PFSK-1 (cell line): Measurements from ENCODE around the gene RASAL3.

ENCODE experiments used
- FOXP2 ChIP-seq: optimal IDR thresholded peaks from 2 replicates; pipeline ENCODE3; 2011; ENCODE audit warnings: borderline replicate concordance, control low read depth, inconsistent platforms; ENCODE audit not compliant: insufficient read depth; ENCODE audit errors: extremely low read length, extremely low read depth
- POLR2AphosphoS5 ChIP-seq: IDR thresholded peaks from 2 replicates; pipeline ENCODE4 v1.6.1; 2012; ENCODE audit warnings: low read depth, mild to moderate bottlenecking, control low read depth, low read length, moderate library complexity
- SIN3A ChIP-seq: IDR thresholded peaks from 2 replicates; pipeline ENCODE4 v1.6.1; 2012; ENCODE audit warnings: mild to moderate bottlenecking, low read length, moderate library complexity, borderline replicate concordance; ENCODE audit not compliant: insufficient read depth
- TAF1 ChIP-seq: IDR thresholded peaks from 2 replicates; pipeline ENCODE4 v1.6.1; 2012; ENCODE audit warnings: low read length, control low read depth, borderline replicate concordance; ENCODE audit not compliant: insufficient read depth
- TF ChIP-seq, protein P1 (sequence below), 2 experiments: IDR thresholded peaks; 2 replicates each; pipeline versions ENCODE4 v1.6.1 to v1.8.0; 2011 to 2012; ENCODE audit warnings: low read depth in 2 of 2, low read length in 2 of 2, control low read depth in 1 of 2, inconsistent platforms in 1 of 2, mild to moderate bottlenecking in 1 of 2, moderate library complexity in 1 of 2; ENCODE audit not compliant: insufficient read depth in 1 of 2

RASAL3 gene

DNA sequence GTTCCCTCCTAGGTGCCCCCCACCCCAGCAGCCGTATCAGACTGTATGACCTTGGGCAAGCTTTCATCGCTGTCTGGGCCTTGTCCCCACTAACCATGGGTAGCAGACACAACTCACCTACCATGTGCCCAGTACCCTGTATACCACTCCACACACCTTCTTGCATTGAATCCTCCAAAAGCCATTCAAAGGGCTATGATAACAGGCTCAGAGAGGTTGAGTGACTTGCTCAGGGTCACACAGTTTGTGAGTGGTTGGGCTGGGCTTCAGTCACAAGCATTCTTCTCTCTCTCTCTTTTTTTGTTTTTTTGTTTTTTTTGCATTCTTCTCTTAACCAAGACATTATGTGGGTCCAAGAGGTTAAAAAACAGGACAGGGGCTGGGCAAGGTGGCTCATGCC, 2.6 kb downstream of the RASAL3 start:
- TF ChIP-seq, protein P1, sequence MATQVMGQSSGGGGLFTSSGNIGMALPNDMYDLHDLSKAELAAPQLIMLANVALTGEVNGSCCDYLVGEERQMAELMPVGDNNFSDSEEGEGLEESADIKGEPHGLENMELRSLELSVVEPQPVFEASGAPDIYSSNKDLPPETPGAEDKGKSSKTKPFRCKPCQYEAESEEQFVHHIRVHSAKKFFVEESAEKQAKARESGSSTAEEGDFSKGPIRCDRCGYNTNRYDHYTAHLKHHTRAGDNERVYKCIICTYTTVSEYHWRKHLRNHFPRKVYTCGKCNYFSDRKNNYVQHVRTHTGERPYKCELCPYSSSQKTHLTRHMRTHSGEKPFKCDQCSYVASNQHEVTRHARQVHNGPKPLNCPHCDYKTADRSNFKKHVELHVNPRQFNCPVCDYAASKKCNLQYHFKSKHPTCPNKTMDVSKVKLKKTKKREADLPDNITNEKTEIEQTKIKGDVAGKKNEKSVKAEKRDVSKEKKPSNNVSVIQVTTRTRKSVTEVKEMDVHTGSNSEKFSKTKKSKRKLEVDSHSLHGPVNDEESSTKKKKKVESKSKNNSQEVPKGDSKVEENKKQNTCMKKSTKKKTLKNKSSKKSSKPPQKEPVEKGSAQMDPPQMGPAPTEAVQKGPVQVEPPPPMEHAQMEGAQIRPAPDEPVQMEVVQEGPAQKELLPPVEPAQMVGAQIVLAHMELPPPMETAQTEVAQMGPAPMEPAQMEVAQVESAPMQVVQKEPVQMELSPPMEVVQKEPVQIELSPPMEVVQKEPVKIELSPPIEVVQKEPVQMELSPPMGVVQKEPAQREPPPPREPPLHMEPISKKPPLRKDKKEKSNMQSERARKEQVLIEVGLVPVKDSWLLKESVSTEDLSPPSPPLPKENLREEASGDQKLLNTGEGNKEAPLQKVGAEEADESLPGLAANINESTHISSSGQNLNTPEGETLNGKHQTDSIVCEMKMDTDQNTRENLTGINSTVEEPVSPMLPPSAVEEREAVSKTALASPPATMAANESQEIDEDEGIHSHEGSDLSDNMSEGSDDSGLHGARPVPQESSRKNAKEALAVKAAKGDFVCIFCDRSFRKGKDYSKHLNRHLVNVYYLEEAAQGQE (IDR thresholded peaks at IDR 0.05; ENCODE audit: insufficient read depth in 1 of 2, low read depth in 2 of 2, low read length in 2 of 2), result no peak
- no peak for TF ChIP-seq SIN3A
- TF ChIP-seq TAF1, result no peak
- no peak for TF ChIP-seq FOXP2
- TF ChIP-seq POLR2AphosphoS5, result no peak

DNA sequence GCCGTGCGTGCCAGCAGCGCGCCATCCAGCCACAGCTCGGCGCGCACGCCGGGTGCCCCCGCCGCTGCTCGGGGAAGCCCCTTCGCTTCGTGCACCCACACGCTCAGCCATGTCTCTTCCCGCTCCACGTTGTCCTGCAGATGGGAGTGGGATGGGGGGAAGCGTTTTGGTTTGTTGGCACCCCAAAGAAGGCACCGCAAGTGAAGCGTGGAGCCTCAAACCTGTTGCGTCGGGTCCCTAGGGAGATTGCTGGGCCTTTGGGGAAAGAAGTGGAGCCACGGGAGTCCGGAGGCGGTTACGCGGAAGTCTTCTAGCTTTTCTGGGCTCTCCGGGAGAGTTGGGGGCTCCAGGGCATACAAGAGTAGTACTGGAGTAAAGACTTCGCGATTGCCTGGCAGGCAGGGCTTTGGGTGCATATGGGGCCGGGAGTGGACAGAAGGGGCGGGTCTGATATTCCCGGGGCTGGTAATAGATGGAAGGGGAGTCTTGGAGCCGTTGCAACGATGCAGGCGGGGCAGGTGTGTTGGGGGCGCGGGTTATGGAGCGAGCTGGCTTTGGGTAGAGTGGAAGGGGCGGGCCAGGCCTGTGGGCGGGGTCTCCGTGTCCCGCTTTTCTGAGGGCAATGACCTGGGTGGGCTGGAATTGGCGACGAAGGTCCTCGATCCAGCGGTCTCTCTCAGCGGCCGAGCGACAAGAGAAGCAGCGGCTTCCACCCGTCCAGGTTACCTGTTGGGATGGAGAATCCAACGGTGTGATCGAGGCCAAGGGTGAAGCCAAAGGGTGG, 6.5 kb downstream of the RASAL3 start:
- TF ChIP-seq FOXP2, result no peak
- no peak for TF ChIP-seq TAF1

DNA sequence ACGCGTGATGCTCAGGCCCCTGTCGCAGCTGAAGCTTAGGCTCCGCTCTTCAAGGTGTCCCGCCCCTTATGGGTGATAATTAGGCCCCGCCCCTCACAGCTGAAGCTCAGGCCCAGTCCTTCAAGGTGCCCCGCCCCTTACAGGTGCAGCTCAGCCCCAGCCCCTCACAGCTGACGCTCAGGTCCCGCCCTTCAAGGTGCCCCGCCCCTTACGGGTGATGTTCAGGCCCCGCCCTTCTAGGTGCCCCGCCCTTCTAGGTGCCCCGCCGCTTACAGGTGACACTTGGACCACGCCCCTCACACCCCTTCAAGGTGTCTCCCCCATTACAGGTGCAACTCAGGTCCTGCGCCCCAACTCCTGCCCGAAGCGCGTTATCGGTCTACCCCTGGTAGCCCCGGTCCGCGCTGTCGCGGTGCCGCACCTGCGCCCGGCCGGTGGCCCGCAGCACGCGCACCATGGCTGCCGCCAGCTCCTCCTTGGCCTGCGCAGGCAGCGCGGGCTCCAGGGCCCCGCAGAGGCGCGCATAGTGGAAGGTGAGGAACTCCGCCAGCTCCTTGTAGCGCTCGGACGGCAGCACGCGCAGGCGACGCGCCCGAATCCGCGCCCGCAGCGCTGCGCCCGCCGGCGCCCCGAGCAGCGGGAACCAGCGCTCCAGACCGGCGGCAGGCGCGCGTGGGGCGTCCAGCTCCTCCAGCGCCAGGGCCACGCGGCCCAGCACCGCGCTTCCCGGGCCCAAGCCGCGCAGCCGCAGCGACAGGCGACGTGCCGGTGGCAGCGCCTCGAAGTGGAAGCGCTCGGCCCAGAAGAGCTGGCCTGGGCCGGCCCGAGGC, 7.3 kb downstream of the RASAL3 start:
- TF ChIP-seq SIN3A (no peak), FOXP2 (no peak), POLR2AphosphoS5 (no peak), TAF1 (no peak)
- TF ChIP-seq, protein P1 (IDR thresholded peaks at IDR 0.05; ENCODE audit: insufficient read depth in 1 of 2, low read depth in 2 of 2, low read length in 2 of 2), result no peak

DNA sequence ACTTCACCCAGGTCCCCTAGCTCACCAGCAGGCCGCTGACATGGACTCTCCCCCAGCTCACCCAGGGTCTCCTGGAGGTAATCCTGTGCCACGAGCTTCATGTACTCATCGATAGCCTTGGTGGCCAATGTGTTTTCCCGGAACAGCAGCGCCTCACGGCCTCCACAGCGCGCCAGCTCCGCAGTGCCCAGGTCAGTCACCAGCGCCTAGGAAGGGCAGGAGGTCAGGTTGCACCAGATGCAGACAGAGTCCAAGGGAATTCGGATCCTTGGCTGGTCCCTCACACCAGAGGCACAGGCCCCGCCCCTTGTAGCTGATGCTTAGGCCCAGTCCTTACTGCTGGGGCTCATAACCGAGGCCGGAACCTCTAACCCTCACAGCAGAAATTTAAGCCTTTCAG, 7.9 kb downstream of the RASAL3 start:
- TF ChIP-seq TAF1 (no peak), SIN3A (no peak), FOXP2 (no peak), POLR2AphosphoS5 (no peak)
- TF ChIP-seq, protein P1 (IDR thresholded peaks at IDR 0.05; ENCODE audit: insufficient read depth in 1 of 2, low read depth in 2 of 2, low read length in 2 of 2), result no peak

DNA sequence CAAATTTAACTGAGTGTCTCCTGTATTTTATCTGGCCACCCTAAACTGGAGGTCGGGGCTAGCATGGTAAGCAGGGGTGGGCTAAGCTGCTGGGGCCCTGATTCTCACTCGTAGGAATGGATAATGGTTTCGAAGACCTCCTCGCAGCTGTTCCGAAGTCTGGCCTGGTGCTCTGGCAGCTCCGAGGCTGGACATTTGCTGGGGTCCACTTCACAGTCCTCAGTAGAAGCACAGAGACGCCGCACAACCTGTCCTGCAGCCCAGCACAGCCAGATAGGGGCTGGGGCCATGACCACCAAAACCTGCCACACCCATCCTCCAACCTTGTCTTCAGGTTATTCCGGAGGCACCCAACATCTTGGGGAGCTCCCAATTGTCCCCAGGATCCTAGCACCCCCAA, 8.3 kb downstream of the RASAL3 start:
- TF ChIP-seq TAF1 (no peak), SIN3A (no peak), POLR2AphosphoS5 (no peak), FOXP2 (no peak)
- TF ChIP-seq, protein P1 (IDR thresholded peaks at IDR 0.05; ENCODE audit: insufficient read depth in 1 of 2, low read depth in 2 of 2, low read length in 2 of 2), result no peak
